ENCODE results near the gene PTGR3. TPM values are rescaled to one million over a fixed set of nuclear protein-coding genes. Genes with fewer than 3 reads are reported as not detected.
A peak's percentile ranks its signal among the peaks of the same experiment; 100 is the strongest.

The PTGR3 gene
- polyA plus RNA-seq: 10 to 100 TPM; 10.8 to 14.4 TPM

DNA sequence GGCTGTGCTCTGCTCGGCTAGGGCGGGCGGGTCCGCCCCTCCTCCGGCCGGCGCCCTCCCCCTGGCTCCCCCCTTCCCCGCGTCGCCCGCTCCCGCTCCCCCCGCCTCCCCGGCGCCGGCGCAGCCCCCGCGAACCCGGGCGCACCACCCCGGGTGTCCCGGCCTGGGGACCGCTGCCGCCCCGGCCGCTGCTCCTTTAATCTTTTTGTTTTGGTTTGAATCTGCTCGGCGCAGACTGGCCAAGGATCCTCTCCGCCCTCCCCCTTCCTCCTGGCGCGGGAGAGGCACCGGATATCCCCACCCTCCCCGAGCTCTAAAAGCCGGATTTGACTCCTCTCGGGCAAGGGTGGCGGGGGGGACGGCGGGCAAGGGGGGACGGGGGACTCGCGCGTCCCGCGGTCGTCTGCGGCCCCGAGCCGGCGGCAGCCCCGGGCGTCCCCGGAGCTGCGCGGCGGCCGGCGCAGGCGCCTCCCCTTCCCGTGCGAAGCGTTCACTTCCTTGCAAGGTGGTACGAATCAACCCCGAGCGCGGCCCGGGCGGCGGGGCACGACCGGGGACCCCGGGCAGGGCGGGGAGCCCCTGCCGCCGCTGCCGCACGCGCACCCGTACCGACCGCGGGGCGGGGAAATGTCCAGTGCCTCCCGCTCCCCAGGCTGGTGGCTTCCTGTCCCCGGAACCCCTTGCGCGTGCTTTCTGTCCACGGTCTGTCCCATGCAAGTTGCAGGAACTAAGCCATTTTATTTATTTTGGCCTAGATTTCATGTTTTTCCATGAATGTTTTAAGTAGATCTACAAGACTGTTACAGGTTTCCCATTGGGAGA lies at the start of gene PTGR3:
Gene PTGR3, minus strand, starts transcription at position 11 of the 822 bp plus-strand sequence. CDS start 81 bp downstream, outside the sequence.
- Histone ChIP-seq H3K27ac (ENCODE audit: low read depth in 2 of 2, low read length in 1 of 2) (peak within 1 kb of the TSS; percentile 90 to 99), H3K4me3 (ENCODE audit: low read depth in 1 of 2, low read length in 2 of 2) (peak within 1 kb of the TSS; percentile 82 to 99), H3K9me3 (ENCODE audit: control insufficient read depth in 2 of 2, insufficient read depth in 1 of 2, low read depth in 1 of 2, low read length in 1 of 2) (no peaks in the 10 kb centered on the region), H3K36me3 (ENCODE audit: control insufficient read depth in 2 of 2, insufficient read depth in 2 of 2, low read length in 1 of 2) (no peaks in the 10 kb centered on the region), H3K27me3 (ENCODE audit: control insufficient read depth in 1 of 2, insufficient read depth in 2 of 2, low read length in 2 of 2) (no peaks in the 10 kb centered on the region), H3K4me1 (ENCODE audit: control insufficient read depth in 2 of 2, insufficient read depth in 2 of 2, low read length in 1 of 2) (peaks cover 0 to 8% of the 10 kb centered on the region in 2 donors)
- 0% methylated on average over 65 to 88 of the region's 88 CpGs for WGBS, 2 donors

DNA sequence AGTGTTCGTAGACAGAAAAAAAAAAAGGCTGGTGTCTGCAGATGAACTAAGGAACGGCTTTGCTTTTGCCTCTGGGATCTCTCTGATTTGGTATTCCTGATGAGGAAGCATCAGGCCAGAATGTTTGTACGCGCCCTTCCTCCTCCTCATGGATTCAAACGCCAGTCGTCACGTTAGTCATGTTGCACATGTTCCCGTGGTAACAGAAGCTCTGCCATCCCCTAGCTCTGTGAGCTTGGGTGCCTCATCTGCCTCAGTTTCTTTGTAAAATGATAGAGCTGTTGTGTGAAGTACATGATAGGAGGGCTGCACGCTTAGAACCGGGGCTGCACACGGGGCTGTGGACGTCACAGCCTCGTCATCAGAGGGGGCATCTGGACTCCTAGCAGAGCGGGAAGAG lies 48.7 kb upstream of the PTGR3 start:
- no peak overlapping the region for H3K27ac ChIP-seq (ENCODE audit: low read depth in 2 of 2, low read length in 1 of 2)
- H3K4me1 ChIP-seq (ENCODE audit: control insufficient read depth in 2 of 2, insufficient read depth in 2 of 2, low read length in 1 of 2): peaks cover 3 to 5% of the 10 kb centered on the region in 2 donors
- no peaks in the 10 kb centered on the region for H3K27me3 ChIP-seq (ENCODE audit: control insufficient read depth in 1 of 2, insufficient read depth in 2 of 2, low read length in 2 of 2)
- H3K36me3 ChIP-seq (ENCODE audit: control insufficient read depth in 2 of 2, insufficient read depth in 2 of 2, low read length in 1 of 2): no peaks in the 10 kb centered on the region
- H3K9me3 ChIP-seq (ENCODE audit: control insufficient read depth in 2 of 2, insufficient read depth in 1 of 2, low read depth in 1 of 2, low read length in 1 of 2): no peaks in the 10 kb centered on the region
- no peak overlapping the region for H3K4me3 ChIP-seq (ENCODE audit: low read depth in 1 of 2, low read length in 2 of 2)
- WGBS, 2 donors: 87 to 89% methylated on average over 14 of the region's 14 CpGs

GRCh38 chr18:75256376-75256775 lies 47.4 kb upstream of the PTGR3 start:
- H3K4me1 ChIP-seq (ENCODE audit: control insufficient read depth in 2 of 2, insufficient read depth in 2 of 2, low read length in 1 of 2): peaks cover 3 to 5% of the 10 kb centered on the region in 2 donors
- H3K27ac ChIP-seq (ENCODE audit: low read depth in 2 of 2, low read length in 1 of 2): no peak overlapping the region
- no peak overlapping the region for H3K4me3 ChIP-seq (ENCODE audit: low read depth in 1 of 2, low read length in 2 of 2)

DNA sequence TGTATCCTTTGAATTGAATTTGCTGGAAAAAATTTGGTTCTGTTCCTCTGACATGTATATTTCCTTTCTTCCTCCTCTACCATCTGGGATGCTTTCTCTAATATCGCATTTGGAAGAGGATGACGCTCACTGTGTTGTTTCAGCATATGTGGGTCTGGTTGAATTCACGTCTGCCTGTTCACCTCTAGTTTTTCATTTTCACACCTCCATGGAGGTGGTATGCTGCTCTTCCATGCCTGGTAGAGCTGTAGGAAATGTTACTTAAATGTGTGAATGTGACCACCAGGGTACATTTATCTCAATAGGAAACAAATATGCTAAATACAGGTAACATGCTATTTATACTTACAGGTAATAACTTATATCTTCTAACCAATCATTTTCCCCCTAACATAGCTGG lies 46.2 kb upstream of the PTGR3 start:
- no peak overlapping the region for H3K27ac ChIP-seq (ENCODE audit: low read depth in 2 of 2, low read length in 1 of 2)
- WGBS, 2 donors: 93 to 95% methylated on average over 3 of the region's 3 CpGs
- H3K4me1 ChIP-seq (ENCODE audit: control insufficient read depth in 2 of 2, insufficient read depth in 2 of 2, low read length in 1 of 2): peaks cover 3 to 10% of the 10 kb centered on the region in 2 donors
- H3K9me3 ChIP-seq (ENCODE audit: control insufficient read depth in 2 of 2, insufficient read depth in 1 of 2, low read depth in 1 of 2, low read length in 1 of 2): no peaks in the 10 kb centered on the region
- no peak overlapping the region for H3K4me3 ChIP-seq (ENCODE audit: low read depth in 1 of 2, low read length in 2 of 2)
- no peaks in the 10 kb centered on the region for H3K27me3 ChIP-seq (ENCODE audit: control insufficient read depth in 1 of 2, insufficient read depth in 2 of 2, low read length in 2 of 2)
- no peaks in the 10 kb centered on the region for H3K36me3 ChIP-seq (ENCODE audit: control insufficient read depth in 2 of 2, insufficient read depth in 2 of 2, low read length in 1 of 2)

More at GRCh38 chr18:75256376-75256775, 47.4 kb upstream of the PTGR3 start:
- H3K27me3 ChIP-seq (ENCODE audit: control insufficient read depth in 1 of 2, insufficient read depth in 2 of 2, low read length in 2 of 2): no peaks in the 10 kb centered on the region
- H3K36me3 ChIP-seq (ENCODE audit: control insufficient read depth in 2 of 2, insufficient read depth in 2 of 2, low read length in 1 of 2): no peaks in the 10 kb centered on the region
- no peaks in the 10 kb centered on the region for H3K9me3 ChIP-seq (ENCODE audit: control insufficient read depth in 2 of 2, insufficient read depth in 1 of 2, low read depth in 1 of 2, low read length in 1 of 2)

DNA sequence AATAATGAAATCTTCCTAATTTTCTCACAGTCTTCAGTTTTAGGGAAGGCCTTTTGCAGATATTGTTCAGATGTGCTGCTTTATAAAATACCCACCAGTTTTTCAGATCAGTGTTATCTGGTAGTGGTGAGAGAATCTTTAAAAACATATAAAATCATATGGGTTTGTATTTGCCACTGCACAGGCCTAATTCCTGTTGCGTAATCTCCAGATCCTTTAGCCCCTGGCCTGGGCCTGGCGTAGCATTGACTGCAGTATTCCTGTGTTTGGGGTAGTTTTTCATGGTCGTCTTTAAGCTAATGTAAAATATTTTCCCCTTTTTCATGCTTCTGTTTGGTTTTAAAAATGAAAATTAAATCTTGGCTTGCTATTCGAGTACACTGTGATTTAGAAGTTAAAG lies 44.8 kb upstream of the PTGR3 start:
- H3K4me1 ChIP-seq (ENCODE audit: control insufficient read depth in 2 of 2, insufficient read depth in 2 of 2, low read length in 1 of 2): peaks cover 3 to 21% of the 10 kb centered on the region in 2 donors
- H3K27ac ChIP-seq (ENCODE audit: low read depth in 2 of 2, low read length in 1 of 2): no peak overlapping the region
- H3K4me3 ChIP-seq (ENCODE audit: low read depth in 1 of 2, low read length in 2 of 2): no peak overlapping the region
- WGBS, 2 donors: 65 to 70% methylated on average over 4 of the region's 4 CpGs
- no peaks in the 10 kb centered on the region for H3K9me3 ChIP-seq (ENCODE audit: control insufficient read depth in 2 of 2, insufficient read depth in 1 of 2, low read depth in 1 of 2, low read length in 1 of 2)
- H3K27me3 ChIP-seq (ENCODE audit: control insufficient read depth in 1 of 2, insufficient read depth in 2 of 2, low read length in 2 of 2): no peaks in the 10 kb centered on the region
- no peaks in the 10 kb centered on the region for H3K36me3 ChIP-seq (ENCODE audit: control insufficient read depth in 2 of 2, insufficient read depth in 2 of 2, low read length in 1 of 2)

GRCh38 chr18:75253043-75253442 lies 44.1 kb upstream of the PTGR3 start:
- H3K4me1 ChIP-seq (ENCODE audit: control insufficient read depth in 2 of 2, insufficient read depth in 2 of 2, low read length in 1 of 2): peaks cover 3 to 23% of the 10 kb centered on the region in 2 donors
- no peak overlapping the region for H3K4me3 ChIP-seq (ENCODE audit: low read depth in 1 of 2, low read length in 2 of 2)
- no peaks in the 10 kb centered on the region for H3K36me3 ChIP-seq (ENCODE audit: control insufficient read depth in 2 of 2, insufficient read depth in 2 of 2, low read length in 1 of 2)
- no peaks in the 10 kb centered on the region for H3K27me3 ChIP-seq (ENCODE audit: control insufficient read depth in 1 of 2, insufficient read depth in 2 of 2, low read length in 2 of 2)
- no peaks in the 10 kb centered on the region for H3K9me3 ChIP-seq (ENCODE audit: control insufficient read depth in 2 of 2, insufficient read depth in 1 of 2, low read depth in 1 of 2, low read length in 1 of 2)
- no peak overlapping the region for H3K27ac ChIP-seq (ENCODE audit: low read depth in 2 of 2, low read length in 1 of 2)
- WGBS, 2 donors: 87 to 94% methylated on average over 1 of the region's 1 CpG

- no peaks in the 10 kb centered on the region for H3K9me3 ChIP-seq (ENCODE audit: control insufficient read depth in 2 of 2, insufficient read depth in 1 of 2, low read depth in 1 of 2, low read length in 1 of 2)
- no peaks in the 10 kb centered on the region for H3K36me3 ChIP-seq (ENCODE audit: control insufficient read depth in 2 of 2, insufficient read depth in 2 of 2, low read length in 1 of 2)
- H3K4me3 ChIP-seq (ENCODE audit: low read depth in 1 of 2, low read length in 2 of 2): no peak overlapping the region
- no peak overlapping the region for H3K27ac ChIP-seq (ENCODE audit: low read depth in 2 of 2, low read length in 1 of 2)
- H3K27me3 ChIP-seq (ENCODE audit: control insufficient read depth in 1 of 2, insufficient read depth in 2 of 2, low read length in 2 of 2): no peaks in the 10 kb centered on the region
- WGBS, 2 donors: 65 to 74% methylated on average over 2 of the region's 2 CpGs
- H3K4me1 ChIP-seq (ENCODE audit: control insufficient read depth in 2 of 2, insufficient read depth in 2 of 2, low read length in 1 of 2): peaks cover 1 to 18% of the 10 kb centered on the region in 2 donors
Measured at GRCh38 chr18:75252136-75252535, 43.2 kb upstream of the PTGR3 start.

DNA sequence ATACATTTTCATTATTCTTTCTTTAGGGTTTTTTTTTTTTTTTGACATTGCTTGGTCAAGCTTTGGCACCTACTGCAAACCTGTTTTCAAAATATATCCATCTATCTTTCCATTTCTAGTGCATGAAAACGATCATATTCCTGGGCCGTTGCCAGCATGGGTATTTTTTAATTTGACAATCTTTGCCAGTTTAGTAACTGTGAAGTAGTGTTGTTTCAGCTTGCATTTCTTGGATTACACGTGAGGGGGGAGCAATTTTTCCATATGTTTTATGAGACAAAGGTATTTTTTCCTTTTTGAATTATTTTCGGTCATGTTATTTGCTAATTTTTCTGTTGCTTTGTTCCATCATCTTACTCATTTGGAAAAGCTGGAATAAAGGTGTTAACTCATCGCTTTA lies 42.5 kb upstream of the PTGR3 start:
- Histone ChIP-seq H3K27me3 (ENCODE audit: control insufficient read depth in 1 of 2, insufficient read depth in 2 of 2, low read length in 2 of 2) (no peaks in the 10 kb centered on the region), H3K9me3 (ENCODE audit: control insufficient read depth in 2 of 2, insufficient read depth in 1 of 2, low read depth in 1 of 2, low read length in 1 of 2) (no peaks in the 10 kb centered on the region), H3K4me1 (ENCODE audit: control insufficient read depth in 2 of 2, insufficient read depth in 2 of 2, low read length in 1 of 2) (peaks cover 3 to 21% of the 10 kb centered on the region in 2 donors), H3K36me3 (ENCODE audit: control insufficient read depth in 2 of 2, insufficient read depth in 2 of 2, low read length in 1 of 2) (no peaks in the 10 kb centered on the region), H3K27ac (ENCODE audit: low read depth in 2 of 2, low read length in 1 of 2) (no peak overlapping the region), H3K4me3 (ENCODE audit: low read depth in 1 of 2, low read length in 2 of 2) (no peak overlapping the region)
- 54 to 64% methylated on average over 5 of the region's 5 CpGs for WGBS, 2 donors

DNA sequence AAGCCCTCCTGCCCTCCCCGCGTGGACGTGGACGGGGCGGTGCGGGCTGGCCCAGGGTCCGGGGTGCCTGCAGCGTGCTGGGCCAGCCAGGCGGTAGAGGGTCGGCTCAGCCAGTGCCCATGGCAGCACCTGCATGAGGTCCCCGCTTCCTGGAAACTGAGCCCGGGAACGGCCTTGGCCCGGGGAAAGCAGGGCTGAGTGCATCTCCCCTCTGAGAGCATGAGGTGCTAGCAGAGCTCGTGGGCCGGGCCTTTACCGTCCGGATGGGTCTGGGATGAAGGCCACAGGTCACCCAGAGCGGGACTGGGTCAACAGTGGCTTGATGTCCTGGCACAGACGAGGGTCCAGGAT lies 41.5 kb upstream of the PTGR3 start:
- H3K9me3 ChIP-seq (ENCODE audit: control insufficient read depth in 2 of 2, insufficient read depth in 1 of 2, low read depth in 1 of 2, low read length in 1 of 2): no peaks in the 10 kb centered on the region
- H3K27ac ChIP-seq (ENCODE audit: low read depth in 2 of 2, low read length in 1 of 2): no peak overlapping the region
- WGBS, 2 donors: 92 to 93% methylated on average over 19 to 20 of the region's 20 CpGs
- H3K4me3 ChIP-seq (ENCODE audit: low read depth in 1 of 2, low read length in 2 of 2): no peak overlapping the region
- H3K36me3 ChIP-seq (ENCODE audit: control insufficient read depth in 2 of 2, insufficient read depth in 2 of 2, low read length in 1 of 2): no peaks in the 10 kb centered on the region
- H3K27me3 ChIP-seq (ENCODE audit: control insufficient read depth in 1 of 2, insufficient read depth in 2 of 2, low read length in 2 of 2): no peaks in the 10 kb centered on the region
- peaks cover 3 to 21% of the 10 kb centered on the region in 2 donors for H3K4me1 ChIP-seq (ENCODE audit: control insufficient read depth in 2 of 2, insufficient read depth in 2 of 2, low read length in 1 of 2)

Measured in esophagus (tissue), 2 donors.